DMS114 treated with DMSO at 0.1 percent for 48 hours (cell line): ENCODE data around the gene DNAJC25.
"Not testable (repeated sequence)": the region's sequence is repeated elsewhere in the genome, so short reads cannot be mapped to it uniquely, and the experiment has no call there.

Experiments
- DNase-seq: peaks from one replicate; lab custom pipeline; 2025; ENCODE audit not compliant: unreplicated experiment; lab: John Stamatoyannopoulos, UW

DNAJC25 gene

DNA sequence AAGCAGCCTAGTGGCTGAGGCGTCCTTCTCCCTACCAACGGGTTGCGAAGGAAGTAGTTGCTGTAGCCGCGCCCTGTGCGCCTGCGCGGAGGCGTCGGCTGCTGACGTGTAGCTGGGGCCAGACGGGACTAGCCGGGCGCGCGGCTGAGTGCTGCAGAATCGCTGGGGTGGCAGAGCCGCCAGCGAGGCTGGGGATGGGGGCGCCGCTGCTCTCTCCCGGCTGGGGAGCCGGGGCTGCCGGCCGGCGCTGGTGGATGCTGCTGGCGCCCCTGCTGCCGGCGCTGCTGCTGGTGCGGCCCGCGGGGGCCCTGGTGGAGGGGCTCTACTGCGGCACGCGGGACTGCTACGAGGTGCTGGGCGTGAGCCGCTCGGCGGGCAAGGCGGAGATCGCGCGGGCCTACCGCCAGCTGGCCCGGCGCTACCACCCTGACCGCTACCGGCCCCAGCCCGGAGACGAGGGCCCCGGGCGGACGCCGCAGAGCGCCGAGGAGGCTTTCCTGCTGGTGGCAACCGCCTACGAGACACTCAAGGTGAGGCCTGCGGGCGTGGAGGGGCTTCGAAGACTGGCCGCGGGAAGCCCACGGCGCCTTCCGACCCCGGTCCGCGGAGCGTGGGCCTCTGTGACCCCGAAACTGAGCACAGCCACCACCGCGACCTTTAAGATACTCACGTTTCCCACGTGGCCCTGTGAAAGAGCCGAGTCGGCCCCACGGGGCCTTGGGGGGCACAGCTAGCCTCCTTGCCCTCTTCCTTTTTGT lies at the start of gene DNAJC25:
TSS of gene DNAJC25 (plus strand) at position 121 of the 758 bp plus-strand sequence. CDS start at position 195, 74 bp downstream.
- DNase-seq = peak; percentile 90

DNA sequence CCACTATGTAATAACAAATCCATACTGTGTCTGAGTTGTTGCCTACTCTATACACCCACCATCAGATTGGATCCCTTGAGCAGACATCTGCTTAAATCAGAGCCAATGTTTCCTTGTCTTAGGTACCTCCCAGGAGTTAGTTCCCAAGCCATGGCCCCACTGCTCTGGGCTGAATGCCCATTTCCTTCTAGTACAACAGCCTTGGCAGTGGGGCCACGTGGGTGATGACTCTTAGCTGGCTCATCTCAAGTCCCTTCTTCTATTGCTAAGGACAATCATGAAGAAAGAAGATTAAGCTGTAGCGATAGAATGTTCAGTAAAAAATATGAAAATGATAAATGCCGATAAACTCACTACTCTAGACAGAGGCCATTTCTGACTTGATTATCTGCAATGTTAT lies 48.2 kb upstream of the DNAJC25 start:
- no peak for DNase-seq

DNA sequence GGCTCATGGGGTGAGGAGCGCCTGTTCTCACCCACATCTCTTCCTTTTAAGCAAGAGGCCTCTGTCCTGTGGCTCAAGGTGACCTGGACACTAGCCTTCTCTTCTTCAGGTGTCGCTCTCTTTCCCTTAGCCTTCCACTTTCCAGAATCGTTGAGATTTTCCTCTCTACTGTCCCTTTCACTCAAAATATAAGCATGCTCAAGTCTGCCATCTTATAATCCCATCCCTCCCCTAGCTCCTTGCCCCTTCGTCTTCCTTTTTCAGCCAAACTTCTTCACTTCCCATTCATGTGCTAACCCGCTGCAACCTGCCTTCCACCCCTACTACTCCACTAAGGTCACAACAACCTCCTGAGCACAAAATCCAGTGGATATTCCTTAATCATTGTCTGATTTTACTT lies 44.8 kb upstream of the DNAJC25 start:
- DNase-seq = no peak

DNA sequence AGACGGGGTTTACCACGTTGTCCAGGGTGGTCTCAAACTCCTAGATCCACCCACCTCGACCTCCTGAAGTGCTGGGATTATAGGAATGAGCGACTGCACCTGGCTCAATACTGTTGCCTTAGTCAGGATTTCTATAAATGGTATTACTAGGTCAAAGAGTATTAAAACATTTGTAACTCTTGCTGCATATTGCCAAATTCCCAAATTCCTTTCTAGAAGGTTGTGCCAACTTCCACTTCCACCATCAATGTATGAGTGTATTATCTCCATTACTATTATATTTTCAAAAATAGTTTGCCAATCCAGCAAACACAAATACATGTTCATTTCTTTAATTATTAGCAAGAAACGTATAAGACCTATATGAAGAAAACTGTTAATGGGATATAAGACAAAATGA lies 42.3 kb upstream of the DNAJC25 start:
- no peak for DNase-seq

DNA sequence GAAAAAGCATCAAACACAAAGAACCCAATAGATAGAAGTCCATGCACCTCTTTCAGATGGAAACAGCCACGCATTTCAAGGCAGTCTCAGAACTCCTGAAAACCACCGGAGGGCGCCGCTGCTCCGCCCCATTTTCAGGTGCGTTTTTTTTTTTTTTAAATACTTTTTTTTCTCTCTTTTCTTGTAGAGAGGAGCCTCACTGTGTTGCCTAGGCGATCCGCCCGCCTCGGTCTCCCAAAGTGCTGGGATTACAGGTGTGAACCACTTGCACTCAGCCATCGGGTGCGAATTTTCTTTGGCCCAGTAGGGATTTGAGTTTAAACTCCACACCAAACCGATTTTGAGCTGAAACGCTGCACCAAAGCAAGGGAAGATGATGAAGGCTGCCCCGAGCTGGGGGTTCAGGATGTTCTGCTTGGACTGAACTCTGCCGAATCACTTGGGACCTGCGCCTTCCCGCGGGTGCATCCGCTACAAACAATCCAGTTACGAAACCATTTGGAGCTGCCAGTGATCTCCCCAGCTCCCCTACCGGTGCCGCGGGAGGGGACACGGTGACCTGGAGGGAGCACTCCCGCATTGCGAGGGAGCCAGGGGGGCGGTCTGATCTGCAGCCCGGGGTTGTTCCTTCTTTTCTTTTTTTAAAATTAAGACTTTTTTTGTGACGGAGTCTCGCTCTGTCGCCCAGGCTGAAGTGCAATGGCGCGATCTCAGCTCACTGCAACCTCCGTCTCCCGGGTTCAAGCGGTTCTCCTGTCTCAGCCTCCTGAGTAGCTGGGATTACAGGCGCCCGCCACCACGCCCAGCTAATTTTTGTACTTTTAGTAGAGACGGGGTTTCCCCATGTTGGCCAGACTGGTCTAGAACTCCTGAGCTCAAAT lies 33.0 kb upstream of the DNAJC25 start:
- peak; percentile 15 for DNase-seq

DNA sequence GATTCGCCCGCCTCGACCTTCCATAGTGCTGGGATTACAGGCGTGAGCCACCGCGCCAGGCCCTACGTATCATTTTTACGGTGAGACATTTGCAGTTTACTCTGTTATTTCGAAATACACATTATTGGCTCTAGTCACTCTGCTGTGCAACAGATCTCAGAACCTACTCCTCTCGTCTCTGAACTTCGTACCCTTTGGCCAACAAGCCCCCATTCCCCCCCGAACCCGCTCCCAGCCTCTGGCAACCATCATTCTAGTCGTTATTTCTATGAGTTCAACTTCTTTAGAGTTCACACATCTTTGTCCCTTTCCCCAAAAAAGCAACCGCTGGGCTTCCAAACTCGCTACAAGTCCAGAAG lies 32.4 kb upstream of the DNAJC25 start:
- DNase-seq = no peak

DNA sequence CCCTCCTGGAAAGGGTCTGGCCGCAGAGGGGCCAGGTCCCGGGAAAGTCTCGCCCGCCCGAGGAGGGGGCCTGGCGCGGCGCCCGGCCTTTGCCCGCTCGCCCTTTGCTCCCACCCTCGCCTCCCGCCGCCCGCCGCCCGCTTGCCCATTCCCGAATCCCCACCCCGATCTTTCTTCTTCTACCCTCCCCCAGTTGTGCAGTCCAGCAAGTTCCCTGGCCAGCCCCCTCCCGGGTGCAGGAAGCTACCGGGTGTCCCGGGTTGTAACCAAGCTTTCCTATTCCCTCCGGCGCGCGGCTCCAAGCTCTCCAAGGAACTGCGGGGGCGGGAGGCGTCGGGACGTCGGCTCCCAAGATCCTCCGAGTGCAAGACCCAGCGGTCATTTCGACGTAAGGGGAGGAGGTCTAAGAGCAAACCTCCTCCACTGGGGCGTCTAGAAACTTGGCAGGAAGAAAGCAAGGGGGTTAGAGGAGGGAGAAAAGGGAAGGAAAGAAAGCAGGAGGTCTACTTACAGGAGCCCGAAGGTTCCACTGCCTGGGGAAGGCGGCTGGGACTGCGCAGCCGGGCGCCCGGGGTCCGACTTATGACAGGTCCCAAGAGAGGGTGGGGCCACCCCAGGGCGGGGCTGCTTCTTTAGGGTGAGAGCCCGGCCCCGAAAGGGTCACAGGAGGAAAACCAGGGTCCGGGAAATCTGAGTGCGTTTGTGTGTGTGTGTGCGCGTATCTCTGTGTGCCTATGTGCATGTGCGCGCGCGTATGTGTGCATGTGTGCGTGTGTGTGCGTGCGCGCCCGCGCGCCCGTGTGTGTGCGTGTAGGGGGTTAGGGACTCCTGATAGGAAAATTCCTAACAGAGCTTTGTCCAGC lies 31.8 kb upstream of the DNAJC25 start, which contains the start of gene PTGR1:
TSS of gene PTGR1 (minus strand) at position 556 of the 863 bp plus-strand sequence. CDS start 2,225 bp downstream, outside the sequence.
- DNase-seq = peak; percentile 42

DNA sequence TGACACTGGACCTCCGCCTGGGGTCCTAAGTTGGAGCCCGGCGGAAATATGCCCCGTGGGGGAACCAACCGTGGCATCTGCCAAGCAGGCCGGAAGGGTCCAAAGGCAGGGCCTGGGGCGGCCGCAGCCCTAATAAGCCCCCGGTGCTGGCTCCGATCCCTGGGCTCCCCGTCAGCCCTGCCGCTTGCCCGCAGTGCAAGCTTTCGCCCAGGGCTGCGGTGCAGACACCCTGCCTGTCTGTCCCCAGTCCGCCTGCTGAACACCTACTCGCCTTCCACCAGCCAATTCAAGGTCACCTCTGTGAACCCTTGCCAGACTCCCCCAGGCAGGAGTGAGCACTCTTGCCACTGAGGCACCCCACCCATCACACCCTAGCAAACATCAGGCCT lies 31.2 kb upstream of the DNAJC25 start:
- no peak for DNase-seq

DNA sequence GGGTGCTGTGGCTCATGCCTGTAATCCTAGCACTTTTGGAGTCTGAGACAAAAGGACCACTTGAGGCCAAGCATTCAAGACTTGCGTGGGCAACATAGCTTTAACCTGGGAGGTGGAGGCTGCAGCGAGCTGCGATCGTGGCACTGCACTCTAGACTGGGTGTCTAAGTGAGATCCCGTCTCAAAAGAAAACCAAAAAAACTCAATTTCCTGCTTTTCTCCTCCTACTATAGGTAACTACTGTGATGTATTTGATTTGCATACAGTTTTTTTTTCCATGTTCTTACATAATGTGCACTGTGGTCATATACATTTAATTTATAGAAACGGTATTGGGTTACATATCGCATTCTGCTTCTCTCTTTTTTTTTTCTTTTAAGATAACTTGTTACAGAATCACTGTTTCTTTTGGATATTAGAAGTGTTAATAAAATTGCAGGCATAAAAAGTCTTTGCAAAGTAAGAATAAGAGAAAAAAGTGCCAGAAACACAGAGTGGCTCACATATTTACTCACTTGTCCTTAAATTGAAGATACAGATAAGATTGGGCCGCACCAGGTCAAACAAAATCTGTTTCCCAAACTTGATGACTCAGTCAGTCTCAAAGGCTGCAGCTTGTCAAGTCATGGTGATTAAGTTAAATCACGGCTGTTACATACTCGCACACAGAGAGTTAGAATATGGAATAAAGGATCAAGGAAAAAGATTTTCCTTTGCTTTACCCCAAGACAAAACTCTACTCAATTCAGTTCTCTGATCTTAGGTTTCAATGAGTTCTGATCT lies 29.7 kb upstream of the DNAJC25 start:
- no peak for DNase-seq

DNA sequence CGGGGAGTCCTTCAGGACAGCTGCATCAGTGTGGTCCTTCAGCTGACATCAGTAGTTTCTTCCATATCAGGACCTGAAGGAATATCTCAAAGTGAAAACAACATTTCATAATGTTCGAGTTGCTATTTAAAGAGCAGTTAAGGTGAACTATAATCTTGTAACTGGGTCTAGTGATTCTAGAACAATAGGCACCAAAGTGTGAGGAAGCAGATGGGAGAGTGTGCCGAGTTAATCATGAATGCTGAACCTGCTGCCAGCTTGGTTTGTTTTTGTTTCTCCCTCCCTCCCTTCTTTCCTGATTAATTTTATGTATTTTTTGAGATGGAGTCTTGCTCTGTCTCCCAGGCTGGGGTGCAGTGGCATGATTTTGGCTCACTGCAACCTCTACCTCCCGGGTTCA lies 28.1 kb upstream of the DNAJC25 start:
- DNase-seq = no peak

DNA sequence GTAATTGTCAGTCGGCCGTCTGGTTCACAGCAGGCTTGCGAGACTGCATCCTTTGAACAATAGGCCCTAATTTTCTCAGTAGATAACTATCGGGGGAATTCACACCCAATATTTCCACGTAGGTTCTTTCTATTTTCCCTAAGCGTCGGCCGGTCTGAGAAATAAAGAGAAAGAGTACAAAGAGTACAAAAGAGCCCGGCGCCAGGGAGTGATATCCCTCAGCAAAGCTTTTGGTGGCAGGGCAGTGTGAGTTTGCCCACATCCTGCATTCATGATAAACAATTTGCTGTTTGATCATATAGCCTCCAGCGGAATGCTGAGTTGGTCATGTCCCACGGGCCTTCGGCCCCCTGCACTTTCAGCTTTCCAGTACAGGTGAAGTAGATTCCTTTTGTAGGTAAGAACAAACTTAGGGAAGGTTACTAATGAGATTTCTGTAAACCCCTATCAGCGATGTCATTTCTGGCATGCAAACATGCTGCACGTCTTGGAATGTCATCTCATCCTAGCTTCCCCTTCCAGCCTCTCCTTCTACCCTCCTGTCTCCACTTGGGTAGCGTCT lies 27.0 kb upstream of the DNAJC25 start:
- DNase-seq = no peak

DNA sequence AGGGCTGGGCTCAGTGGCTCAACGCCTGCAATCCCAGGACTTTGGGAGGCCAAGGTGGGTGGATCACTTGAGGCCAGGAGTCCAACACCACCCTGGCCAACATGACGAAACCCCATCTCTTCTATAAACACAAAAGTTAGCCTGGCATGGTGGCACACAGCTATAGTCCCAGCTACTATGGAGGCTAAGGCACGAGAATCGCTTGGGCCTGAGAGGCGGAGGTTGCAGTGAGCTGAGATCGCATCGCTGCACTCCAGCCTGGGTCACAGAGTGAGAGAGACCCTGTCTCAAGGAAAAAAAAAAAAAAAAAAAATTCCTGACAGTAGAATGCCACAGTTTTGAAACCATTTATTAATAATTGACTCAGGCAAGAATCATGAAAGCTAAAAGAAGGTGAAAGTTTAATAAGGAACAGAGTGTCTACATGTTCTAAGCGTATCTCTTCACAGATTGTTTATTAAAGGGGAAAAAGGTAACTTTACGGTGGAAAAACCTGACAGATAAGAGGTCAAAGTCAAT lies 26.0 kb upstream of the DNAJC25 start:
- no peak for DNase-seq

DNA sequence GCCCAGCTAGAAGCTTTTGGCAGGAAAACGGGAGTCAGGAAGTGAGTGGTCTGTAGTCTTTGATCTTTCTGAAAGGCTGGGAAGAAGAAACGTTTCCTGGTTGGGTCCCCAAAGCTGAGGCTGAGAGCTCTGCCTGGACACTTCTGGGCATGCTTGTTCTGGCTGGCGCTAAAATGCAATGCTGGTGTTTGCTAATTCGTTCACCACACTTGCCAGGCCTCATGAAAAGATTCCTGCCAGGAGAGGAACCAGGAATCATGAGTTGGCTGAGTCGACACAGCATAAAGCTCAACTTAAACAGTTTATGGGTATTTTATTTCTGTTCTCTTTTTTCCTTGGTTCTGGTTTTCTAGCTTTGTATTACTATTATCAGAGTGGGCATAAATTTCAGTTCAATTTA lies 21.0 kb upstream of the DNAJC25 start:
- DNase-seq = no peak

DNA sequence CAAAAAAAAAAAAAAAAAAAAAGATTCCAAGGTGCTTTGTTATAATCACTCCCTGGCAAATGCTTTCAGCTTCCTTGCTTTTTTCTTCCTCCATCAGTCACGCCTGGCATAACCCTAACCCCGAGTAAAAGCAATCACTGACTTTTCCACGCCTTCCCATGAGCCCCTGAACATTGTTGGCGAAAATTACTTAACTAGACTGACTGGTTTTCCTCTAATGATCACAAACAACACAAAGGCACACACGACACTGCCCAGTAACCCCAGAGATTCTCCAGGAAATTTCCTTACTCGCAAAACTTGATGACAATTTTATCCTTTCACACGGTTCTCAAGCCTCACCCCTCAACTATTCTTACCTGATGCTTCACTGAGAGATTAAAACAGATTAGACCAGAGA lies 20.3 kb upstream of the DNAJC25 start:
- DNase-seq = no peak

DNA sequence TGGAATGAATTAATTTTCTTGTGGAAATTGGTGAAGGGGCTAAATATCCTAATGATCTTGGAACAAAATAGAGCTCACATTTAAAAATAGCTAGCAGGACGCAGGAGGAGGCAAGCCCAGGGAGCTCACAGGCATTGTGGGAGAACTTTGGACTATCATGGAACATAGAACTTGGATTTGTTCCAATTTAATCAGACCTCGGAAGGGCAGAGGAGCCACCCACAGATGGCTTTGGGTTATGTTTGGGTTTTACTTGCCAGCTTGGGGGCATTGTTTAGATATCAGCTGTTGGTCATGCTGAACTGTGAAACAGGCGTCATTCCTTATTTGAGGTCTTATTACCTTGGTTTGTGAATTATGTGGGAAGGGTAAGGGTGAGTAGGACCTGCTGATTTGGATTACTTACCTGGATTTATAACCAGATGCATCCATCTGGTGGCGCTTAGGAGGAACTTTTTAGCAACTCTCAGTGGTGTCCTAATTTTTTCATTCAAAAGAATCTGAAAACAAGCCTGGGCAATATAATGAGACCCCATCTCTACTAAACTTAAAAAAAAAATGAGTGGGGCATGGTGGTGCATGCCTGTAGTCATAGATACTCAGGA lies 17.6 kb upstream of the DNAJC25 start:
- no peak for DNase-seq

DNA sequence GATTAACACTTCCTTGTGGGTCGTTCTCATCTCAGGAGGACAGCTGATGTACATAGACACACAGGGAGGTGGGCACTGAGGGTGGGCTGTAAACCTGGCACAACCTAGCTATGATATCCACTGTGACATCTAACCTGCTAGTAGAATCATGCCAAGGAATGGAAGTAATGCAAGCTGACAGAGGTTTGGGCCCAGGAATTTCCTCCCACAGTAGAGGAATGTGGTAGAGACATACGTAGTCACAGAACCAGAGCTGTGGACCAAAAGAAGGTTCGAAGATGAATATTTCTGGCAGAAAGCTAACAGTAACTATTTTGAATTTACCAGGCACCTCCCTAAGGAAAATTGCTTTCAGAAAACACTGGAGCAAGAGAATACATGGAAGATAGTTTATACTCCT lies 15.2 kb upstream of the DNAJC25 start:
- no peak for DNase-seq

DNA sequence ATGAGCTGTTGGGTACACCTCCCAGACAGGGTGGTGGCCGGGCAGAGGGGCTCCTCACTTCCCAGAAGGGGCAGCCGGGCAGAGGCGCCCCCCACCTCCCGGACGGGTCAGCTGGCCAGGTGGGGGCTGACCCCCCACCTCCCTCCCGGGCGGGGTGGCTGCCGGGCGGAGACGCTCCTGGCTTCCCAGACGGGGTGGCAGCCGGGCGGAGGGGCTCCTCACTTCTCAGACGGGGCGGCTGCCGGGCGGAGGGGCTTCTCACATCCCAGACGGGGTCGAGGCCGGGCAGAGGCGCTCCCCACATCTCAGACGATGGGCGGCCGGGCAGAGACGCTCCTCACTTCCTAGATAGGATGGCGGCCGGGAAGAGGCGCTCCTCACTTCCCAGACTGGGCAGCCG lies 13.8 kb upstream of the DNAJC25 start:
- not testable (repeated sequence) for DNase-seq

DNA sequence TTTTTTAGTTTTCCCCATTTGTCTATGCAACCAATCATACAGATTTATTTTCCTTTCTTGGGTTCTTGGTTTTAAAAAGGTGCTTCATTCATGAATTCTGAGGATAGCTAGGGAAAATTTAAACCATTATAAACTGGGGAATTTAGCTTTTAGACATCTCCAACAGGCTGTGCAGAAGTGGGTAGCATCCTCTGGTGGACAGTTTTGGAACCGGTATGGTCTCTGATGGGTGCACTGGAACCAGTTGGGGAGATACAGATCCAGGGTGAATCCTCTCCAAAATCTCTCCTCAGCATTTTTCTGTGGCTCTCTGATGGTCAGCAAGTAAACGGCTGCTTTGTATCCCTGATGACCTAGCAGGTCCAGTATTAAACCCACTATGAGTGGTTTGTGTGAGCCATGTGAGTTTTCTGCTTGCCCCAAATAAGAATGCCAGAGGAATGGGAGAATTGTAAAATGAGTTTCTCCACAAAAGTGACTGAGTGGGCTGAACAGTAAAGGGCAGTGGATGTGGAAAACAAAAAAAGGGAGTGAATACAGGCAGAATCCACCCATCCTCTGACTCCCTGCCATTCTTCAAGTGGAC lies 9.1 kb upstream of the DNAJC25 start:
- DNase-seq = no peak

DNA sequence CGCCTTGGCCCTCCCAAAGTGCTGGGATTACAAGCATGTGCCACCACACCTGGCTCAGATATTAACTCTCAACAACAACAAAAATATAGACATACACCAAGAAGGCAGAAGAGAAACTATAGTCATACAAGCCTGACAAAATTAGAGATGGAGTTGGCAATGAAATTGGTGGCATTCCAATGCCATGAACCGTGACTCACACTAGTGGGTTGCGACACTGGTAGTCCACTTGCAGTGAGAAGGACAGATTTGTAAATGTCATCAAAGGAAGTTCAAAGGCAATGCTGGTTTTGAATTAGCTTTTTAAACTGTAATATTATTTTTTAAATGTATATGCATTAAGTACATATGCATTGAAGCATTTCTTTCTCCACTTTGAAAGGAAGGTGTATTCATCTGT lies 8.5 kb upstream of the DNAJC25 start:
- no peak for DNase-seq
